Kidney epithelial cell (primary cell): ENCODE results near the gene TMEM182. TPM values are rescaled to one million over a fixed set of nuclear protein-coding genes. Genes with fewer than 3 reads are reported as not detected.

ENCODE experiments used
- DNase-seq: peaks from one replicate; pipeline ENCODE4 v3.0.0-alpha.2; 2010; ENCODE audit warnings: low read depth
- H3K27me3 ChIP-seq: 2 replicates; pipeline ENCODE4 v1.6.0; 2011; ENCODE audit warnings: low read length; ENCODE audit not compliant: control insufficient read depth, insufficient read depth
- H3K36me3 ChIP-seq: 2 replicates; pipeline ENCODE4 v1.5.1; 2011; ENCODE audit warnings: low read length; ENCODE audit not compliant: control insufficient read depth, insufficient read depth
- H3K4me3 ChIP-seq: 2 replicates; pipeline ENCODE4 v1.5.1; 2011; ENCODE audit warnings: low read depth, mild to moderate bottlenecking, control low read depth, low read length
- CTCF ChIP-seq: IDR thresholded peaks from 2 replicates; pipeline ENCODE4 v1.5.1; 2011; ENCODE audit warnings: mild to moderate bottlenecking, moderate library complexity, low read length, control low read depth, inconsistent platforms; ENCODE audit not compliant: insufficient read depth, poor library complexity, severe bottlenecking
- total RNA-seq: library from RNA; depleted of rRNA; stranded (reverse); fragments of >200 nt; gene quantifications from 2 replicates; pipeline ENCODE4 v1.2.3, GENCODE V29; 2015

The TMEM182 gene
- total RNA-seq, 1 donor from 2014 or later = 5.9 TPM

- Histone ChIP-seq H3K36me3 (no peaks in the 10 kb centered on the region), H3K27me3 (no peaks in the 10 kb centered on the region), H3K4me3 (no peak overlapping the region)
- no peak for DNase-seq
- no peak for TF ChIP-seq CTCF
These were observed 27.0 kb downstream of the TMEM182 start for GRCh38 chr2:102788885-102789260.

- no peak for TF ChIP-seq CTCF
- DNase-seq = no peak
- Histone ChIP-seq H3K4me3 (no peak overlapping the region), H3K36me3 (no peaks in the 10 kb centered on the region), H3K27me3 (no peaks in the 10 kb centered on the region)
These were observed 27.7 kb downstream of the TMEM182 start for GRCh38 chr2:102789349-102790090.

DNA sequence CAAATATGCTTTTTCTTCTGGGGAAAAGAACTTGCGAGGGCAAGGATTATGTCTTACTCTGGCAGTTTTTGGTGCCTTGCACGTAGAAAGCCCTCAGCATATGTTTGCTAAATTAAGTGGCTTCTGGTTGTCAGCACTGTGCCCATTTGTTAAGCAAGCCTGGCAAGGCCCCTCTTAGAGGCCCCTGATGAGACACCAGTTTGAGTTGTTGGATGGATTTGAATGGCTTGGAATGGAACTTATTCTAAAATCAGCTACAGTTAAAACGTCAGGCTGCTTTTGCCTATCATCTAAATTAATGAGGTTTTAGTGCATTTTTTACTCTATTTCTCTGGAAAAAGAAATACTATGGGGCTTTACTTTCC is 28.2 kb downstream of the TMEM182 start:
- Histone ChIP-seq H3K36me3 (no peaks in the 10 kb centered on the region), H3K27me3 (no peaks in the 10 kb centered on the region), H3K4me3 (no peak overlapping the region)
- no peak for TF ChIP-seq CTCF
- no peak for DNase-seq

- no peak for TF ChIP-seq CTCF
- DNase-seq = no peak
- H3K4me3 ChIP-seq = no peak overlapping the region
- no peaks in the 10 kb centered on the region for H3K27me3 ChIP-seq
- no peaks in the 10 kb centered on the region for H3K36me3 ChIP-seq
These were observed 30.9 kb downstream of the TMEM182 start for GRCh38 chr2:102792568-102793208.

- no peaks in the 10 kb centered on the region for H3K36me3 ChIP-seq
- H3K27me3 ChIP-seq = no peaks in the 10 kb centered on the region
- no peak for DNase-seq
- TF ChIP-seq CTCF = no peak
- H3K4me3 ChIP-seq = no peak overlapping the region
These were observed 33.8 kb downstream of the TMEM182 start for GRCh38 chr2:102795641-102796040.
